NCI-H82 treated with DMSO at 0.1 percent for 48 hours (cell line): ENCODE measurements around the gene KCNE4.

Experiments
- DNase-seq: peaks from one replicate; lab custom pipeline; 2025; ENCODE audit not compliant: unreplicated experiment; lab: John Stamatoyannopoulos, UW

KCNE4 gene

GRCh38 chr2:223051693-223052289 is at the start of gene KCNE4:
KCNE4 (plus strand) TSS chr2:223052190; CDS start chr2:223052831, 641 bp downstream.
- peak; percentile 46 for DNase-seq

- DNase-seq: no peak
These were observed 48.8 kb upstream of the KCNE4 start for GRCh38 chr2:223003191-223003590.

- no peak for DNase-seq
These were observed 46.5 kb upstream of the KCNE4 start for GRCh38 chr2:223005496-223005895.

- DNase-seq: no peak
These were observed 44.5 kb upstream of the KCNE4 start for GRCh38 chr2:223007531-223007930.

- no peak for DNase-seq
These were observed 43.8 kb upstream of the KCNE4 start for GRCh38 chr2:223008162-223008561.

GRCh38 chr2:223008956-223009355 is 43.0 kb upstream of the KCNE4 start:
- DNase-seq: no peak

- no peak for DNase-seq
These were observed 41.3 kb upstream of the KCNE4 start for GRCh38 chr2:223010641-223011040.

GRCh38 chr2:223012291-223012690 is 39.7 kb upstream of the KCNE4 start:
- no peak for DNase-seq

GRCh38 chr2:223019390-223019930 is 32.5 kb upstream of the KCNE4 start:
- no peak for DNase-seq

- DNase-seq: no peak
These were observed 31.8 kb upstream of the KCNE4 start for GRCh38 chr2:223019987-223020717.

GRCh38 chr2:223020971-223021675 is 30.9 kb upstream of the KCNE4 start:
- DNase-seq: no peak

GRCh38 chr2:223026357-223027110 is 25.5 kb upstream of the KCNE4 start:
- no peak for DNase-seq

GRCh38 chr2:223027442-223027841 is 24.5 kb upstream of the KCNE4 start:
- DNase-seq: no peak

- DNase-seq: no peak
These were observed 22.7 kb upstream of the KCNE4 start for GRCh38 chr2:223029287-223029686.

- no peak for DNase-seq
These were observed 19.5 kb upstream of the KCNE4 start for GRCh38 chr2:223032187-223033142.

- no peak for DNase-seq
These were observed 17.6 kb upstream of the KCNE4 start for GRCh38 chr2:223034221-223034975.

- no peak for DNase-seq
These were observed 15.1 kb upstream of the KCNE4 start for GRCh38 chr2:223036790-223037444.

GRCh38 chr2:223037445-223037800 is 14.6 kb upstream of the KCNE4 start:
- no peak for DNase-seq

GRCh38 chr2:223039618-223040017 is 12.4 kb upstream of the KCNE4 start:
- no peak for DNase-seq
